ENCODE results near the gene DHX9.

- TF ChIP-seq EZH2 (IDR thresholded peaks at IDR 0.05; ENCODE audit: low read length, unreplicated experiment) = no peak
- no peak for TF ChIP-seq CTCF (conservative IDR thresholded peaks at IDR 0.05; ENCODE audit: low read depth, low read length)
- no peak for TF ChIP-seq EZH2phosphoT487 (IDR thresholded peaks at IDR 0.05; ENCODE audit: borderline replicate concordance, low read length)
These were observed 36.7 kb downstream of the DHX9 start for GRCh38 chr1:182875889-182876288.

Measured in PC-3 (cell line).